PFSK-1 (cell line): Measurements from ENCODE around the gene TMEM253.

Experiments used
- POLR2AphosphoS5 ChIP-seq: IDR thresholded peaks from 2 replicates; pipeline ENCODE4 v1.6.1; 2012; ENCODE audit warnings: low read depth, mild to moderate bottlenecking, control low read depth, low read length, moderate library complexity
- TAF1 ChIP-seq: IDR thresholded peaks from 2 replicates; pipeline ENCODE4 v1.6.1; 2012; ENCODE audit warnings: low read length, control low read depth, borderline replicate concordance; ENCODE audit not compliant: insufficient read depth

DNA sequence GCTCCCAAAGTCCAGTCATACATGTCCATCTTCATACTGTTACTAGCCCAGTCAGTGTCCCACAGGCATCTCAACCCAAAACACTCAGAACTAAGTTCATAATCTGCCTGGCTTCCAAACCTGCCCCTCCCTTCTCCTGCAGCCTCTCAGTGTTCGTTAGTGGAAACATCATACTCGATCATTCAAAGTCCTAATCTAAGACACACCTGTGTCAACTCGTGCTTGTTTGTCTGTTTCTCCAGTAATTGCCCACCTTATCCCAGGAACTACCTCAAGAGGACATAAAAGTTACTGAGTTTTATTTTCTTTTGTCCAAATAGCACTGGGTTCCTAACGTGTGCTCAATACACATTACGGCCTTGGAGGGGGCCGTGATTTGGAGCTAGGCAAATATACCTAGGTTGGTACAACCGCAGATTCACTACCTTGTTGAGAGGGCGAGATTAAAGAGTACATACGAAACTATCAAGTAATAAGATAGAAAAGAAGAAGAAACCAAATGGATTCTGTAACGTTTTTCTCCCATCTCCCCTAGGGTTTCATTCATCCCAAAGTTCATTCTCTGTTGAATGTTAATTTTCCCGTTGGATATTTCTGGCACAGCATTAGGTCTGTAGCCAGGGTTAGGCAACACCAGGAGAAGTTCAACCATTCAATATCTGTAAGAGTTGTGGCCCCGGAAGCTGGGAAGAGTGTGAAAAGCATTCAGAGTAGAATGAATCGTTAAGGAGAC lies 40.1 kb upstream of the TMEM253 start:
- no peak for TF ChIP-seq POLR2AphosphoS5
- TF ChIP-seq TAF1 = no peak
